AG10803 (cell line): Measurements from ENCODE around the gene PHKB.

Experiments used
- DNase-seq: peaks from one replicate; pipeline ENCODE4 v3.0.0; 2010; ENCODE audit warnings: low read depth
- H3K4me3 ChIP-seq: 2 replicates; pipeline ENCODE4 v1.5.1; 2011; ENCODE audit warnings: mild to moderate bottlenecking, low read length, control low read depth
- TF ChIP-seq, protein P1 (sequence below): conservative IDR thresholded peaks from 2 replicates; pipeline ENCODE4 v1.5.1; 2011; ENCODE audit warnings: mild to moderate bottlenecking, low read length, control low read depth, inconsistent platforms

Gene PHKB

DNA sequence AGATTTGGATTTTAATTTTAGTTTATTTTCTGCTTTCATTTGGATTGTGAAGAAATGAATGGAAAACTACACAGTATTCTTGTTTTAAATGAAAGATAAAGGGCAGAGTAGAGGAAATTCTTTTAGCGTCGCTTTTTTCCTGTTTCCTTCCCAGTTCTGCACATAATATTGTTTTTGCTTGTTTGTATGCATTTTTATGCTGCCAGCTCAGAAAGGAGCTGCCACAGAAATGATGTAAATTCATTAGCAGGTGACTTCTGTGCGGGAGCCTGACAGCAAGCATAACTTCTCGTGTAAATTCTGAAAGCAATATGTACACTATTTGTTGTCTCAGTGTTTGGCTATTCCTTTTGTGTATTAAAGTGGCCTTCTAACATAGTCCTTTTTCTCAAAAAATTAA is 234.6 kb downstream of the PHKB start:
- no peak for DNase-seq
- H3K4me3 ChIP-seq, result no peak overlapping the region
- TF ChIP-seq, protein P1, sequence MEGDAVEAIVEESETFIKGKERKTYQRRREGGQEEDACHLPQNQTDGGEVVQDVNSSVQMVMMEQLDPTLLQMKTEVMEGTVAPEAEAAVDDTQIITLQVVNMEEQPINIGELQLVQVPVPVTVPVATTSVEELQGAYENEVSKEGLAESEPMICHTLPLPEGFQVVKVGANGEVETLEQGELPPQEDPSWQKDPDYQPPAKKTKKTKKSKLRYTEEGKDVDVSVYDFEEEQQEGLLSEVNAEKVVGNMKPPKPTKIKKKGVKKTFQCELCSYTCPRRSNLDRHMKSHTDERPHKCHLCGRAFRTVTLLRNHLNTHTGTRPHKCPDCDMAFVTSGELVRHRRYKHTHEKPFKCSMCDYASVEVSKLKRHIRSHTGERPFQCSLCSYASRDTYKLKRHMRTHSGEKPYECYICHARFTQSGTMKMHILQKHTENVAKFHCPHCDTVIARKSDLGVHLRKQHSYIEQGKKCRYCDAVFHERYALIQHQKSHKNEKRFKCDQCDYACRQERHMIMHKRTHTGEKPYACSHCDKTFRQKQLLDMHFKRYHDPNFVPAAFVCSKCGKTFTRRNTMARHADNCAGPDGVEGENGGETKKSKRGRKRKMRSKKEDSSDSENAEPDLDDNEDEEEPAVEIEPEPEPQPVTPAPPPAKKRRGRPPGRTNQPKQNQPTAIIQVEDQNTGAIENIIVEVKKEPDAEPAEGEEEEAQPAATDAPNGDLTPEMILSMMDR, result no peak

DNA sequence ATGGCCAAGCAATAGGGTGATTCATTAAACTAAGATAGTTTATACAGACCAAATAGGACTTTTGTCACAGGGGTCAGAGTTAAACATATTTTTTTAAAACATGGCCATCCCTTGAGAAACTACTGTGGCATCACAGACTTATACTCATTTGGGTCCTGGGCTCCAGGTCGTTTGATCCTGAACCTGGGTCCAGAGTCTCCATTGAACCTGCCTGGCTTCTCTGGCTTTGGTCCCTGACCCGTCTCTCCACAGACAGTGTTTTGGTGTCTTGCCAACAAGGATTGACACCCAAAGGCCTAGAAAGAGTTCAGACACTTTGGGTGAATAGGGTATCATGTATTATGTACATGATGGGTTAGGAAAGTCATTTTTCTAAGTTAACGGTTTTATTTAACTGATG is 236.7 kb downstream of the PHKB start:
- TF ChIP-seq, protein P1, result no peak
- DNase-seq, result no peak

DNA sequence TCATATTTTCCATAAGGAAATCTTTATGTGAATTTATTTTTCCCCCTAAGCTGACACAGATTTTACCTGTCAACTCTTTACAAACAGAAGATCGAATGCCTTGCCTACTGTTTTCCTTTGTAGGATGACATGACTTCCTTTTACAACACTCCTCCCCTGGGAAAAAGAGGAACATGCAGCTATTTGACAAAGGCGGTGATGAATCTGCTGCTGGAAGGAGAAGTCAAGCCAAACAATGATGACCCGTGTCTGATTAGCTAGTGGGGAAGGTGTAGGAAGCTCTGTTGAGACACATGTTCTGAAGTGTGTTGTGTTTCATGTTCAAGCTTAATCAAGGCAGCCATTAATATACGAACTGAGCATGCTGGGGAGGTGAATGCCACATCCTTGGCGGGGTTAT is 238.0 kb downstream of the PHKB start:
- no peak for DNase-seq
- TF ChIP-seq, protein P1, result no peak
- no peak overlapping the region for H3K4me3 ChIP-seq

More for the DNA sequence above, 236.7 kb downstream of the PHKB start:
- H3K4me3 ChIP-seq, result no peak overlapping the region

DNA sequence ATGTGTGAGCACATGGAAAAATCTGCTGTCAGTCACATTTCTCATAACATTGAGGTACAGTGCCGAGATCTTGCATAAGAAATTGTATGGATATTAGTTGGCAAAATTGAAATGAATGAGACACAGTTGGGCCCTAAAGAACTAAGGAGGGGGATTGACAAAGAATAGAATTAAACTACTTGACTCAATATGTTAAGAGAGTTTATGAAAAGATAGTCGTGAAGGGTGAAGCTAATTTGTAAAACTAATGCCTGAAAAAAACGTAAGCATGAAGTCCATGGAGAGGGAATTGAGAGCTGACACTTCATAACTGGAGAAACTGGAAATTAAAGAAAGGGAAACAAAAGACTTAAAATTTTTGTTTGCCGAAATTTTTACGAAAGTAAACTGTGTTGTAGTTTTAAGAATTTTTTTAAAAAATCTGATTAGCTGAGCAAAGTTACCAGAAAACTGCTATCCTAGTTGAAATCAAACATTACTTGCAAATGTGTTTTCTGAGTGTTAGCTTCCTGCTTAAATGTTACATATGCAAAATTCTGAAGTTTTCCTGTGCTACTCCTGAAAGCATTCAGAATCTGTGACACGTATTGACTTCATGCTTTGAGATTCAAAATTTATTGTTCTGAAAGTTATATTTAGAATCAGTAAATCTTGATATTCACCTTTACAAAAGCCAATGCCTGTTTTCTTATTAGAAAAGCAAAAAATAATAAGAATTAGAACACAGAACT is 239.9 kb downstream of the PHKB start:
- H3K4me3 ChIP-seq, result no peak overlapping the region
- no peak for DNase-seq

DNA sequence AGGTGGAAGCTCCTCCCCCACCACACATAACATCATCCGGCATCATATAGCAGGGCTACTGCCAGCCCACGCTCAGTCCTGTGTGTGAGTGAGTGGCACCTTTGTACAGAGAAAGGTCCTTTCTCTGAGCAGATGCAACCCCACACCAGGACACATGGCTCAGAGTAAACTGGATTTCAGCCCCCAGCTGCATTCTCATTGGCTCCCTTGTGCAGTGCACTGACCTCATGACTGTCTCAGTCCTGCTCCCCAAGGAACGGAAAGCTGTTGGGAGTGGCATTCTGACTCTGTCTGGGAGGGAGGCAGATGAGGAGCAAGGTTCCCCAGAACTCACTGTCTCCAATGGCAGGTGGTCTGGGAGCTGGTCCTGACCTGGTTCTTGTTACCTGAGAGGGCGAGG is 244.1 kb downstream of the PHKB start:
- no peak overlapping the region for H3K4me3 ChIP-seq
- TF ChIP-seq, protein P1, result no peak

More for the DNA sequence above, 239.9 kb downstream of the PHKB start:
- TF ChIP-seq, protein P1, result no peak

DNA sequence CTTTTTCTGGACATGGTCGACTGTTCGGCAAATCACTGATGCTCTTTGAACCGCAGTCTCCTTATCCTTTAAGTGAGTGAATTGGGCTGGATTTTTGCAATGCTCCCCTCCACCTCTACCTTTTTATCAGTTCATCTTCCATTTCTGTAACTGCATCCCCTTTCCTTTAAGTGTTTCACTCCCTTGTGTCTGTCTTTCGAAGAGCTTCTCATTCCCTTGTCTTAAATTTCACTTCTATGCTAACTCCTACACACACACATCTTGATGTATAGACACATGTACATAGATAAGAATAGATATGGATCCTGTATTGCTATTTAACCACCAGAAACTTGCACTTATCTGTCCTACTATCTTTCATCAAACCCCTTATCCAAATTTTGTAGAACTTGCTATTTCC is 250.7 kb downstream of the PHKB start:
- DNase-seq, result no peak
- TF ChIP-seq, protein P1, result no peak
- no peak overlapping the region for H3K4me3 ChIP-seq

More for the DNA sequence above, 244.1 kb downstream of the PHKB start:
- DNase-seq, result no peak
